Mammary epithelial cell (primary cell): ENCODE measurements around the gene IGBP1.

Experiments
- EZH2 ChIP-seq: IDR thresholded peaks from 2 replicates; pipeline ENCODE4 v1.6.1; 2012; ENCODE audit warnings: low read length, inconsistent platforms, borderline replicate concordance
- TF ChIP-seq, protein P1 (sequence below), 2 donors: IDR thresholded peaks in 1 of 2; conservative IDR thresholded peaks in 1 of 2; 2 replicates each; pipeline ENCODE4 v1.5.1; 2011 to 2012; ENCODE audit warnings: inconsistent platforms in 2 of 2, low read length in 2 of 2, mild to moderate bottlenecking in 2 of 2, control low read depth in 1 of 2, low read depth in 1 of 2; ENCODE audit not compliant: insufficient read depth in 1 of 2; ENCODE audit errors: extremely low read depth in 1 of 2

DNA sequence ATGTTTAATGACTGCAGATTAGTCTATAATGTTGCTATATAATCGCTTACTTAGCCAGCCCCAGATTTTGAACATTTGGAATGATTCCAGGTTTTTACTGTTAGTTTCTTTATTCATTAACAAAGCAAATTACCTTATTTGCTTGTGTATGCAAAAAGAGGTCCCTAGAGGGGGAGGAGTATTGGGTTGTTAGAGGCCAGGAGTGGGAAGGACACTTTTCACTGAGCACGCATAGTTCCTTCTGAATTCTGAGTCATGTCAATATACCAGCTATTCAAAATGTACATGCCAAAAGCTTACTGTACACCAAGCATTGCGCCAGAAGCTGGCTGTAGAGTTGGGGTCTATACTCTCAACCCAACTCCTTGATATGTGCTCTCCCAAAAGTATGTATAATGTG, 39.0 kb downstream of the IGBP1 start:
- TF ChIP-seq, protein P1, sequence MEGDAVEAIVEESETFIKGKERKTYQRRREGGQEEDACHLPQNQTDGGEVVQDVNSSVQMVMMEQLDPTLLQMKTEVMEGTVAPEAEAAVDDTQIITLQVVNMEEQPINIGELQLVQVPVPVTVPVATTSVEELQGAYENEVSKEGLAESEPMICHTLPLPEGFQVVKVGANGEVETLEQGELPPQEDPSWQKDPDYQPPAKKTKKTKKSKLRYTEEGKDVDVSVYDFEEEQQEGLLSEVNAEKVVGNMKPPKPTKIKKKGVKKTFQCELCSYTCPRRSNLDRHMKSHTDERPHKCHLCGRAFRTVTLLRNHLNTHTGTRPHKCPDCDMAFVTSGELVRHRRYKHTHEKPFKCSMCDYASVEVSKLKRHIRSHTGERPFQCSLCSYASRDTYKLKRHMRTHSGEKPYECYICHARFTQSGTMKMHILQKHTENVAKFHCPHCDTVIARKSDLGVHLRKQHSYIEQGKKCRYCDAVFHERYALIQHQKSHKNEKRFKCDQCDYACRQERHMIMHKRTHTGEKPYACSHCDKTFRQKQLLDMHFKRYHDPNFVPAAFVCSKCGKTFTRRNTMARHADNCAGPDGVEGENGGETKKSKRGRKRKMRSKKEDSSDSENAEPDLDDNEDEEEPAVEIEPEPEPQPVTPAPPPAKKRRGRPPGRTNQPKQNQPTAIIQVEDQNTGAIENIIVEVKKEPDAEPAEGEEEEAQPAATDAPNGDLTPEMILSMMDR (conservative IDR thresholded peaks at IDR 0.05 in 1 of 2, IDR thresholded peaks at IDR 0.05 in 1 of 2; ENCODE audit: extremely low read depth in 1 of 2, insufficient read depth in 1 of 2, low read depth in 1 of 2, low read length in 2 of 2), result no peak
- no peak for TF ChIP-seq EZH2
